HL-60 (cell line): ENCODE data around the gene NF2.

ENCODE experiments used
- GABPA ChIP-seq: IDR thresholded peaks from 2 replicates; pipeline ENCODE4 v1.6.1; 2012; ENCODE audit warnings: low read depth
- TF ChIP-seq, protein P1 (sequence below): IDR thresholded peaks from one replicate; pipeline ENCODE4 v1.5.1; 2011; ENCODE audit warnings: low read length, control low read depth, inconsistent platforms; ENCODE audit not compliant: insufficient read depth
- TF ChIP-seq, protein P2 (sequence below): IDR thresholded peaks from 2 replicates; pipeline ENCODE4 v1.6.1; 2012; ENCODE audit warnings: low read depth; ENCODE audit not compliant: insufficient replicate concordance

DNA sequence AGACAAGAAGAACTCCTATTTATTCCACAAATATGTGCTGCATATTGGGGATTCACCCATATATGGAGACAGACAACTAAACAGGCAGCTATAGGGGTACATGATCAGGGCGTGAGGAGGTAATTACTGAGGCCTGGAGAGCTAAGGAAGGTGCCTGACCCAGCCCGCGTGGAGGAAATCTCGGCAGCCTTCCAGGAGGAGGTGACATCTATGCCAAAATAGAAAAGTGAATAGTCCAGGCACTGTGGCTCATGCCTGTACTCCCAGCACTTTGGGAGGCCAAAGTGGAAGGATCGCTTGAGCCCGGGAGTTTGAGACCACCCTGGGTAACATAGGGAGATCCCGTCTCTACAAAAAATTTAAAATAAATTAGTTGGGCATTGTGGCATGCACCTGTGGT lies 36.1 kb upstream of the NF2 start:
- no peak for TF ChIP-seq GABPA
- TF ChIP-seq, protein P1, sequence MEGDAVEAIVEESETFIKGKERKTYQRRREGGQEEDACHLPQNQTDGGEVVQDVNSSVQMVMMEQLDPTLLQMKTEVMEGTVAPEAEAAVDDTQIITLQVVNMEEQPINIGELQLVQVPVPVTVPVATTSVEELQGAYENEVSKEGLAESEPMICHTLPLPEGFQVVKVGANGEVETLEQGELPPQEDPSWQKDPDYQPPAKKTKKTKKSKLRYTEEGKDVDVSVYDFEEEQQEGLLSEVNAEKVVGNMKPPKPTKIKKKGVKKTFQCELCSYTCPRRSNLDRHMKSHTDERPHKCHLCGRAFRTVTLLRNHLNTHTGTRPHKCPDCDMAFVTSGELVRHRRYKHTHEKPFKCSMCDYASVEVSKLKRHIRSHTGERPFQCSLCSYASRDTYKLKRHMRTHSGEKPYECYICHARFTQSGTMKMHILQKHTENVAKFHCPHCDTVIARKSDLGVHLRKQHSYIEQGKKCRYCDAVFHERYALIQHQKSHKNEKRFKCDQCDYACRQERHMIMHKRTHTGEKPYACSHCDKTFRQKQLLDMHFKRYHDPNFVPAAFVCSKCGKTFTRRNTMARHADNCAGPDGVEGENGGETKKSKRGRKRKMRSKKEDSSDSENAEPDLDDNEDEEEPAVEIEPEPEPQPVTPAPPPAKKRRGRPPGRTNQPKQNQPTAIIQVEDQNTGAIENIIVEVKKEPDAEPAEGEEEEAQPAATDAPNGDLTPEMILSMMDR = no peak
- TF ChIP-seq, protein P2, sequence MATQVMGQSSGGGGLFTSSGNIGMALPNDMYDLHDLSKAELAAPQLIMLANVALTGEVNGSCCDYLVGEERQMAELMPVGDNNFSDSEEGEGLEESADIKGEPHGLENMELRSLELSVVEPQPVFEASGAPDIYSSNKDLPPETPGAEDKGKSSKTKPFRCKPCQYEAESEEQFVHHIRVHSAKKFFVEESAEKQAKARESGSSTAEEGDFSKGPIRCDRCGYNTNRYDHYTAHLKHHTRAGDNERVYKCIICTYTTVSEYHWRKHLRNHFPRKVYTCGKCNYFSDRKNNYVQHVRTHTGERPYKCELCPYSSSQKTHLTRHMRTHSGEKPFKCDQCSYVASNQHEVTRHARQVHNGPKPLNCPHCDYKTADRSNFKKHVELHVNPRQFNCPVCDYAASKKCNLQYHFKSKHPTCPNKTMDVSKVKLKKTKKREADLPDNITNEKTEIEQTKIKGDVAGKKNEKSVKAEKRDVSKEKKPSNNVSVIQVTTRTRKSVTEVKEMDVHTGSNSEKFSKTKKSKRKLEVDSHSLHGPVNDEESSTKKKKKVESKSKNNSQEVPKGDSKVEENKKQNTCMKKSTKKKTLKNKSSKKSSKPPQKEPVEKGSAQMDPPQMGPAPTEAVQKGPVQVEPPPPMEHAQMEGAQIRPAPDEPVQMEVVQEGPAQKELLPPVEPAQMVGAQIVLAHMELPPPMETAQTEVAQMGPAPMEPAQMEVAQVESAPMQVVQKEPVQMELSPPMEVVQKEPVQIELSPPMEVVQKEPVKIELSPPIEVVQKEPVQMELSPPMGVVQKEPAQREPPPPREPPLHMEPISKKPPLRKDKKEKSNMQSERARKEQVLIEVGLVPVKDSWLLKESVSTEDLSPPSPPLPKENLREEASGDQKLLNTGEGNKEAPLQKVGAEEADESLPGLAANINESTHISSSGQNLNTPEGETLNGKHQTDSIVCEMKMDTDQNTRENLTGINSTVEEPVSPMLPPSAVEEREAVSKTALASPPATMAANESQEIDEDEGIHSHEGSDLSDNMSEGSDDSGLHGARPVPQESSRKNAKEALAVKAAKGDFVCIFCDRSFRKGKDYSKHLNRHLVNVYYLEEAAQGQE = no peak
